ENCODE data around the gene SLC6A13. TPM values are rescaled to one million over a fixed set of nuclear protein-coding genes. Genes with fewer than 3 reads are reported as not detected.

The SLC6A13 gene
- total and polyA plus RNA-seq, 2 of the 8 experiments (the other 6 are each of a cell fraction or from before 2014, with no cell fraction given) = 0.03 TPM; not detected in 1

GRCh38 chr12:193261-193660 lies 69.4 kb downstream of the SLC6A13 start:
- H4K20me1 ChIP-seq (replicated peaks in 1 of 2; ENCODE audit: control insufficient read depth in 1 of 2, insufficient read depth in 2 of 2, low read length in 2 of 2) = no peaks in the 10 kb centered on the region
- no peak overlapping the region for H3K56ac ChIP-seq (replicated peaks; ENCODE audit: insufficient read length, low read depth, low read length)
- H3K27ac ChIP-seq (ENCODE audit: low read depth, low read length) = no peak overlapping the region
- no peak overlapping the region for H2BK5ac ChIP-seq (ENCODE audit: low read depth, low read length)
- H2BK120ac ChIP-seq (replicated peaks; ENCODE audit: low read depth, low read length) = no peak overlapping the region
- no peaks in the 10 kb centered on the region for H3K36me3 ChIP-seq (ENCODE audit: control insufficient read depth in 2 of 4, insufficient read depth in 4 of 4, low read length in 3 of 4)
- peaks cover 0 to 15% (median 6%) of the 10 kb centered on the region in 4 experiments; a peak in 4 of 7 replicates for H3K27me3 ChIP-seq (replicated peaks in 1 of 4; ENCODE audit: control insufficient read depth in 3 of 4, extremely low read depth in 1 of 4, insufficient read depth in 3 of 4, low read length in 3 of 4)
- no peak overlapping the region for H3K4me3 ChIP-seq (ENCODE audit: extremely low read depth in 1 of 4, insufficient read depth in 2 of 4, low read depth in 3 of 4, low read length in 4 of 4)
- no peak overlapping the region for H3K4me2 ChIP-seq (ENCODE audit: insufficient read depth in 1 of 2, low read depth in 2 of 2, low read length in 2 of 2)
- H2BK15ac ChIP-seq (ENCODE audit: low read length) = no peak overlapping the region
- H4K8ac ChIP-seq (ENCODE audit: extremely low read depth, insufficient read depth, low read length) = no peak overlapping the region; the same call in 1 of the 2 replicates
- ChIA-PET CTCF (ENCODE audit: partially characterized antibody) (interaction anchor here (0.7 to 6.2 kb wide), 3 partner anchors 14 to 38 kb away, joined by 3 to 60 read pairs (median 3); no protein-coding TSS in a partner anchor), POLR2A (ENCODE audit: partially characterized antibody) (no interaction called here)
- no peaks in the 10 kb centered on the region for H3K9me3 ChIP-seq (ENCODE audit: insufficient read depth in 2 of 2, low read depth in 1 of 2, low read length in 1 of 2)
- FAIRE-seq (no peak), DNase-seq (ENCODE audit: low read depth in 1 of 2, low spot score in 2 of 2) (no peak)
- 88% methylated on average over 9 of the region's 10 CpGs; no CpG with 5 or more reads in 1 of the 2 experiments for WGBS, 2 experiments (ENCODE audit: extremely low coverage in 1 of 2, insufficient coverage in 1 of 2, insufficient read length in 1 of 2, insufficient replicate concordance in 2 of 2, low coverage in 1 of 2, low lambda C conversion rate in 2 of 2, missing lambda C conversion rate in 1 of 2)
- no peak overlapping the region for H3K4ac ChIP-seq (replicated peaks; ENCODE audit: insufficient read length, low read depth, low read length)
- H4K5ac ChIP-seq (ENCODE audit: insufficient read length, low read depth, low read length) = no peak overlapping the region
- no peak overlapping the region for H3K18ac ChIP-seq (ENCODE audit: extremely low read depth, low read length)
- peaks cover 0 to 3% (median 2%) of the 10 kb centered on the region in 4 experiments; a peak in 2 of 7 replicates for H3K4me1 ChIP-seq (replicated peaks in 1 of 4; ENCODE audit: control insufficient read depth in 3 of 4, insufficient read depth in 4 of 4, low read length in 3 of 4)
- H2BK20ac ChIP-seq (ENCODE audit: low read length) = no peak overlapping the region
- H2AK5ac ChIP-seq (ENCODE audit: low read depth, low read length) = no peak overlapping the region
- H3K14ac ChIP-seq (ENCODE audit: insufficient read length) = no peak overlapping the region
- H2AFZ ChIP-seq (ENCODE audit: low read length) = no peak overlapping the region
- no peak overlapping the region for H3K9ac ChIP-seq (replicated peaks in 1 of 4; ENCODE audit: extremely low read depth in 1 of 4, low read depth in 3 of 4, low read length in 3 of 4)
- H3K23me2 ChIP-seq (ENCODE audit: low read depth, low read length) = peaks cover 5% of the 10 kb centered on the region; the same call in 1 of the 2 replicates
- no peak overlapping the region for H2BK12ac ChIP-seq (ENCODE audit: low read depth, low read length)
- no peak overlapping the region for H3K23ac ChIP-seq (ENCODE audit: insufficient read length)
- H3K79me1 ChIP-seq (ENCODE audit: low read depth, low read length) = no peaks in the 10 kb centered on the region
- no peaks in the 10 kb centered on the region for H3K79me2 ChIP-seq (ENCODE audit: control insufficient read depth in 1 of 2, insufficient read depth in 2 of 2, low read length in 2 of 2)
- no peak overlapping the region for H4K91ac ChIP-seq (replicated peaks; ENCODE audit: insufficient read length, low read length)
- TF ChIP-seq, protein P1, sequence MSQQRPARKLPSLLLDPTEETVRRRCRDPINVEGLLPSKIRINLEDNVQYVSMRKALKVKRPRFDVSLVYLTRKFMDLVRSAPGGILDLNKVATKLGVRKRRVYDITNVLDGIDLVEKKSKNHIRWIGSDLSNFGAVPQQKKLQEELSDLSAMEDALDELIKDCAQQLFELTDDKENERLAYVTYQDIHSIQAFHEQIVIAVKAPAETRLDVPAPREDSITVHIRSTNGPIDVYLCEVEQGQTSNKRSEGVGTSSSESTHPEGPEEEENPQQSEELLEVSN (IDR thresholded peaks at IDR 0.05) = no peak
- TF ChIP-seq SIN3A (conservative IDR thresholded peaks at IDR 0.05 in 1 of 2, IDR thresholded peaks at IDR 0.05 in 1 of 2; ENCODE audit: low read depth in 1 of 2, low read length in 2 of 2) = no peak
- no peak for TF ChIP-seq KDM4A (IDR thresholded peaks at IDR 0.05; ENCODE audit: low read depth, low read length, severe bottlenecking)
- TF ChIP-seq RBBP5 (IDR thresholded peaks at IDR 0.05; ENCODE audit: borderline replicate concordance, low read depth, low read length) = no peak
- TF ChIP-seq SAP30 (IDR thresholded peaks at IDR 0.05; ENCODE audit: insufficient read depth, insufficient replicate concordance, low read length) = no peak
- TF ChIP-seq MAFK (IDR thresholded peaks at IDR 0.05; ENCODE audit: low read depth, low read length) = no peak
- no peak for TF ChIP-seq SP4 (IDR thresholded peaks at IDR 0.05; ENCODE audit: low read length)
- no peak for TF ChIP-seq JUND (IDR thresholded peaks at IDR 0.05; ENCODE audit: low read length)
- no peak for TF ChIP-seq BRCA1 (IDR thresholded peaks at IDR 0.05; ENCODE audit: low read depth, low read length)
- TF ChIP-seq CEBPB (IDR thresholded peaks at IDR 0.05; ENCODE audit: low read depth, low read length) = no peak
- no peak for TF ChIP-seq RXRA (IDR thresholded peaks at IDR 0.05; ENCODE audit: insufficient read depth, low read depth, low read length)
